GM18861 (cell line): Measurements from ENCODE around the gene KCNJ11.

ENCODE experiments used
- ATAC-seq: cut with Tn5 transposase; IDR thresholded peaks from one replicate; pipeline ENCODE4 v1.9.1; 2021; ENCODE audit not compliant: unreplicated experiment

Gene KCNJ11

GRCh38 chr11:17369094-17369493 is 19.4 kb downstream of the KCNJ11 start:
- ATAC-seq, result no peak

- no peak for ATAC-seq
These were observed 19.9 kb downstream of the KCNJ11 start for GRCh38 chr11:17368551-17368950.

- ATAC-seq, result no peak
These were observed 22.0 kb downstream of the KCNJ11 start for GRCh38 chr11:17366495-17366894.

GRCh38 chr11:17354601-17354991 is 33.9 kb downstream of the KCNJ11 start:
- ATAC-seq, result no peak

DNA sequence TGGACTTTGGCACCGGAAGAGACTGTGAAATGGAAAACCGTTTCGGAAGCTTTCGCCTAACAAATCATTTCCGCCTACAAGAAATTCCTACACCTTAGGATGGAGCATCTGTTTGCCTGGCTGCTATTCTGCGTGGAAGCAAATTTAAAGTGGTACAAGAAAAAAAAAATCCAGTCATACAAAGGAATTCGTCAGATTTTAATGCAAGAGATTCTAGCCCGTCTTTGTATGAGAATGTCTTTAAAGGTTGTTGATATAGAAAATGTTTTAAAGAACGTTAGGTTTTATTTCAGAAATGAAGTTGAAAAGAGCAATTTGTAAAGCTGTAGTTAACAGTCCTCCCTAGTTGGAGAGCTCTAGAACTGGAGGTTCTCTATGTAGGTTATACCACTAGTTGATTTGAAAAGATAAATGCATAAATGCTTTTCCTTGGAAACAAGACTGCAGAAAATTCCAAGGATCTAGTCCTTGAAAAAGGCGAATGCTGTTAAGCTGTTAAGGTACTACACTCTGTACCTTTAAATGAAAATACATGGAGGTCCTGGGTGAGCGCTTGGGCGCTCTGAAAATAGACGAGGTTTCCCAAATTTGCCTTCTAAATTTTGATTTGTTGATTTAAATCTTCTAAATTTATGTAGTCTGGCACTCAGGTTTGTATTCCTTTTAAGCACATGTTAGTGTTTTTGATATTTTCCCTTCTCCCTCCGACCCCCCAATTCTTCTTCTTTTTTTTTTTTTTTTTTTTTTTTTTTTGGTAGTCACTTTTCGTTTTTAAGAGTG is 34.4 kb downstream of the KCNJ11 start:
- no peak for ATAC-seq

- no peak for ATAC-seq
These were observed 35.3 kb downstream of the KCNJ11 start for GRCh38 chr11:17352950-17353820.

DNA sequence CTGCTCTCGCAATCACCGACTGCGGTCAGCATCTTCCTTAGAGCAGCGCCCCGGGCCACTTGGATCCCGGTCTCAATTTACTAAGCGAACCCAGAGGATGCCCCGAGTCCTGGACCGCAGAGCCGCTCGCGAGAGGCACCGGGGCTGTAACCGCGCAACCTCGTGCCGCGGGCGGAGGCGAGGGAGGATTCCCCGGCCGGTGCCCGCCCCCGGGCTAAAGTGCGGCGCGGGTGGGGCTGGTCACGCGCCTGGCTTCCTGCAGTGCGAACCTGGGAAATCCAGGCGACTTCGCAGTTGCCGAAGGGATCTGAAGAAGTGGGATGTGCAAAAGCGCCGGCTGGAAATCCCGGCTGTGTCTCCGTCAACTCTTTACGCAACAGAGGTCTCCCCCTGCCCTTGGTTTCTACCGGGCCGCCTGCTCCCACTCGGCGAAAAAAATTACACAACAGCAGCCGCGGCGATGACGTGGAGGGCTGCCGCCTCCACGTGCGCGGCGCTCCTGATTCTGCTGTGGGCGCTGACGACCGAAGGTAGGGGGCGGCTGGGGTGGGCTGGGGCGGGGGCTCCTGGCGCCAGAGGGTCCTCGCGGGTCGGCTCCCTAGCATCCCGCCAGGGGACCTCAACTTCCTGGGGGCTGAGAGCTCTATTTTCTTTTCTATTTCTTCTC is 36.8 kb downstream of the KCNJ11 start, which contains the start of gene NCR3LG1:
NCR3LG1 (plus strand) TSS at position 291 of the 667 bp plus-strand sequence; CDS start at position 461, 170 bp downstream.
- ATAC-seq, result no peak

DNA sequence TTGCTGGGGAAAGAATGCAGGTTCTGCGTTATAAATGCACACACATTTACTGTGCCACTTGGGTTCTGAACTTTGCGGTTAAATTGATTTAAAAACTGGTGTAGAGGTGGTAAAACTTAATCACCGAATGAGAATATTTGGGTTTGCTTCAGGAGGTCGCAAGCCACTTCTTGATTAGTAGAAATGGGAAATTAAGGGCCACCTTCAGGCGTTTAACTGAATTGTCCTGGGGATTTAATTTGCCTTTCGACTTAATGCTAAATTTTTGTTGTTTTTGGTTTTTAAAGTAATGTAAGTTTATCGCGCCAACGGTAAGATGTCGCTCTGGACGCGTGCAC is 37.3 kb downstream of the KCNJ11 start:
- no peak for ATAC-seq

- no peak for ATAC-seq
These were observed 37.8 kb downstream of the KCNJ11 start for GRCh38 chr11:17350455-17351171.

GRCh38 chr11:17347676-17348075 is 40.8 kb downstream of the KCNJ11 start:
- no peak for ATAC-seq

DNA sequence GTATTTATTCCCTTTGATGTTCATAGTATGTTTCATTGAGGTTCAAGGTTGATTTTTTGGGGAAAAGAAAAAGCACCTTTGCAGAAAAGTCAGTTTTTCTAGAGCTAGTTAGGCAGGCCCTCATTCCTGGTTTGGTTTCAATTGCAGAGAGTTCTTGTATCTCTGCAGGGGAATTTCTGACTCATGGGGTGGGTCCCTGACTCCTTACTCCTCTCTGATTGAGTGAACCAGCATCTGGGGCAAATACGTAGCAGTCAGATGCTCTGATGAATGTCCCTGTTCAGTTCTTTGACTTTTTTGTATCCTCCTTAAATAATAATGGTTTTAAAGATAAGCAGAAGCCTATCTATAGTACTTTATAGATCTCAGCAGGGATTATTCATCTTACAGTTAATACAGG is 44.6 kb downstream of the KCNJ11 start:
- ATAC-seq, result no peak

DNA sequence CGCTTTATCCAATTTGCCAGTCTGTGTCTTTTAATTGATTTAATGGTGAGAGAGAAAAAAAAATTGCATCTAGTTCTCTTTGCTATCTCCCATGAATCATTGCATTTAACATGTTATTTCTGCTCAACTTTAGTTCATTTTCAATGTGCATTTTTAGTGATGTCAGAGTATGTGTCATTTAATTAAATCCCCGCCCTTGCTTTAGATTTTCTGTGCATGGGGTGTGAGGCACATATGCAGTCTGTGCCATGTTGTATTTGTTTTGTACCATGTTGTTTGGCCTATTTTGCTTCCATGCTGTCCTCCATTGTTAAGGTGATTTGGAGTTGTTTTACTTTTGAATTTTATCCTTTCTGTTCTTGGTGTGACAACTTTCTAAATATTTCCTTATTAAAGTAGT is 45.2 kb downstream of the KCNJ11 start:
- ATAC-seq, result no peak
